Upper lobe of left lung (tissue), 4 donors: Measurements from ENCODE around the gene PHF20.

Experiments used
- POLR2A ChIP-seq, 4 donors: fragments of 450-650 bp; IDR thresholded peaks; one replicate each; pipeline ENCODE4 v1.5.1; 2016 to 2017; ENCODE audit warnings: antibody characterized with exemption in 4 of 4, mild to moderate bottlenecking in 2 of 4
- TF ChIP-seq, protein P1 (sequence below), 6 experiments: fragments of 450-650 bp in 4 of 6; fragments of 200-600 bp in 2 of 6; sonication (generic) in 2 of 6; IDR thresholded peaks; one replicate each; pipeline ENCODE4 v1.5.1; 2016 to 2019; ENCODE audit warnings: antibody characterized with exemption in 6 of 6

DNA sequence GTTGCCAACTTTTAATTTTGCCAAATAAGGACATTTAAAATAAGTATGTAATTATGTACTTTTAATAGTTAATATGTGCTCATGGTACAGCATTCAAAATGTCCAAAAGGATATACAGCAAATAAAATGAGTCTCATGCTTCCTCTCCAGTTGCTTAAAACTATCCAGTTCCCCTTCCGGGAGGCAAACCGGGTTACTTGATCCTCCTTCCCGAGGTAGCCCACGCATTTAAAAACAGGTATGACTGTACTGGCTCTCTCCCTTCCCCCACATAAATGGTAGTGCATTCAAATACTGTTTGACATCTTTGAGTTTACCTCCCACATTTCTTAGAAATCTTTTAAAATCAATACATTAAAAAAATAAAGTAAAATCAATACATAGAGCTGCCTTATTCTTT lies 66.4 kb downstream of the PHF20 start:
- TF ChIP-seq POLR2A (IDR thresholded peaks at IDR 0.05): no peak
- TF ChIP-seq, protein P1, sequence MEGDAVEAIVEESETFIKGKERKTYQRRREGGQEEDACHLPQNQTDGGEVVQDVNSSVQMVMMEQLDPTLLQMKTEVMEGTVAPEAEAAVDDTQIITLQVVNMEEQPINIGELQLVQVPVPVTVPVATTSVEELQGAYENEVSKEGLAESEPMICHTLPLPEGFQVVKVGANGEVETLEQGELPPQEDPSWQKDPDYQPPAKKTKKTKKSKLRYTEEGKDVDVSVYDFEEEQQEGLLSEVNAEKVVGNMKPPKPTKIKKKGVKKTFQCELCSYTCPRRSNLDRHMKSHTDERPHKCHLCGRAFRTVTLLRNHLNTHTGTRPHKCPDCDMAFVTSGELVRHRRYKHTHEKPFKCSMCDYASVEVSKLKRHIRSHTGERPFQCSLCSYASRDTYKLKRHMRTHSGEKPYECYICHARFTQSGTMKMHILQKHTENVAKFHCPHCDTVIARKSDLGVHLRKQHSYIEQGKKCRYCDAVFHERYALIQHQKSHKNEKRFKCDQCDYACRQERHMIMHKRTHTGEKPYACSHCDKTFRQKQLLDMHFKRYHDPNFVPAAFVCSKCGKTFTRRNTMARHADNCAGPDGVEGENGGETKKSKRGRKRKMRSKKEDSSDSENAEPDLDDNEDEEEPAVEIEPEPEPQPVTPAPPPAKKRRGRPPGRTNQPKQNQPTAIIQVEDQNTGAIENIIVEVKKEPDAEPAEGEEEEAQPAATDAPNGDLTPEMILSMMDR (IDR thresholded peaks at IDR 0.05): no peak
